ENCODE data around the gene ABL2.

Gene ABL2

GRCh38 chr1:179107706-179108629, 121.5 kb downstream of the ABL2 start:
- no peak for TF ChIP-seq CTCF (IDR thresholded peaks at IDR 0.05; ENCODE audit: low read length, missing control alignments)
- DNase-seq (ENCODE audit: low read depth), result no peak
- no peak overlapping the region for H3K4me3 ChIP-seq (replicated peaks; ENCODE audit: low read depth, low read length)

- TF ChIP-seq CTCF (IDR thresholded peaks at IDR 0.05; ENCODE audit: low read length, missing control alignments), result peak; percentile 41
- no peak for DNase-seq (ENCODE audit: low read depth)
- H3K4me3 ChIP-seq (replicated peaks; ENCODE audit: low read depth, low read length), result no peak overlapping the region
Measured at GRCh38 chr1:179105393-179105792, 124.1 kb downstream of the ABL2 start.

- no peak for TF ChIP-seq CTCF (IDR thresholded peaks at IDR 0.05; ENCODE audit: low read length, missing control alignments)
- no peak for DNase-seq (ENCODE audit: low read depth)
- H3K4me3 ChIP-seq (replicated peaks; ENCODE audit: low read depth, low read length), result no peak overlapping the region
Measured at GRCh38 chr1:179104611-179105250, 124.7 kb downstream of the ABL2 start.

- DNase-seq (ENCODE audit: low read depth), result no peak
- no peak for TF ChIP-seq CTCF (IDR thresholded peaks at IDR 0.05; ENCODE audit: low read length, missing control alignments)
- H3K4me3 ChIP-seq (replicated peaks; ENCODE audit: low read depth, low read length), result no peak overlapping the region
Measured at GRCh38 chr1:179103999-179104398, 125.5 kb downstream of the ABL2 start.

- H3K4me3 ChIP-seq (replicated peaks; ENCODE audit: low read depth, low read length), result no peak overlapping the region
- TF ChIP-seq CTCF (IDR thresholded peaks at IDR 0.05; ENCODE audit: low read length, missing control alignments), result no peak
- DNase-seq (ENCODE audit: low read depth), result no peak
Measured at GRCh38 chr1:179101566-179101965, 127.9 kb downstream of the ABL2 start.

GRCh38 chr1:179099891-179100290, 129.6 kb downstream of the ABL2 start:
- no peak for DNase-seq (ENCODE audit: low read depth)
- TF ChIP-seq CTCF (IDR thresholded peaks at IDR 0.05; ENCODE audit: low read length, missing control alignments), result no peak
- no peak overlapping the region for H3K4me3 ChIP-seq (replicated peaks; ENCODE audit: low read depth, low read length)

Data from fibroblast of pulmonary artery (primary cell).